HL-60 (cell line): ENCODE measurements around the gene FAM98C.

Source experiments
- DNase-seq, 2 experiments: peaks; one replicate each; pipeline ENCODE4 v3.0.0-alpha.2; 2010 to 2020; ENCODE audit warnings: low read depth in 1 of 2, low spot score in 1 of 2
- H3K27ac ChIP-seq: fragments of 250-450 bp; sonication (Bioruptor Pico); replicated peaks from 2 replicates; pipeline ENCODE4 v1.5.1; 2020; ENCODE audit warnings: mild to moderate bottlenecking, moderate library complexity
- H3K27me3 ChIP-seq: fragments of 250-450 bp; sonication (Bioruptor Pico); 2 replicates; pipeline ENCODE4 v1.5.1; 2021; ENCODE audit warnings: mild to moderate bottlenecking, moderate library complexity; ENCODE audit not compliant: insufficient read depth, poor library complexity, severe bottlenecking
- H3K4me3 ChIP-seq: replicated peaks from 2 replicates; pipeline ENCODE4 v1.5.1; 2011; ENCODE audit warnings: mild to moderate bottlenecking, control low read depth, low read length; ENCODE audit not compliant: insufficient read depth
- GABPA ChIP-seq: IDR thresholded peaks from 2 replicates; pipeline ENCODE4 v1.6.1; 2012; ENCODE audit warnings: low read depth
- POLR2AphosphoS5 ChIP-seq: IDR thresholded peaks from 2 replicates; pipeline ENCODE4 v1.6.1; 2012; ENCODE audit warnings: low read depth
- SPI1 ChIP-seq: IDR thresholded peaks from 2 replicates; pipeline ENCODE4 v1.6.1; 2012; ENCODE audit warnings: low read depth, mild to moderate bottlenecking, borderline replicate concordance
- TF ChIP-seq, protein P1 (sequence below): IDR thresholded peaks from one replicate; pipeline ENCODE4 v1.5.1; 2011; ENCODE audit warnings: low read length, control low read depth, inconsistent platforms; ENCODE audit not compliant: insufficient read depth
- TF ChIP-seq, protein P2 (sequence below): IDR thresholded peaks from 2 replicates; pipeline ENCODE4 v1.6.1; 2012; ENCODE audit warnings: low read depth; ENCODE audit not compliant: insufficient replicate concordance

FAM98C gene

DNA sequence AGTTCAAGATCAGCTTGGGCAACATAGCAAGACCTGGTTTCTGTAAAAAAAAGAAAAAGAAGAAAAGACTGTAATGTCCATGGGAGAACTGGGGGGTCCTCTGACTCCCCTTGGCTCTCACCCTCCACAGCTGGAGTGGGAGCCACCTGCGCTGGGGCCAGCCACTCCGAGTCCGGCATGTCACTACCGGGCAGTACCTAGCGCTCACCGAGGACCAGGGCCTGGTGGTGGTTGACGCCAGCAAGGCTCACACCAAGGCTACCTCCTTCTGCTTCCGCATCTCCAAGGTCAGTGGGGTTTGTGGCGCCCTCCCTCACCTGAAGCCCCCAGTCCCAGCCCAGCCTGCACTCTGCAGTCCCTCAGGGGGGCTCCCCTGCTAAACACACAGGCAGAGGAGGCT is 45.3 kb downstream of the FAM98C start:
- Histone ChIP-seq H3K27me3 (no peaks in the 10 kb centered on the region), H3K4me3 (no peak overlapping the region), H3K27ac (no peak overlapping the region)
- DNase-seq, result no peak
- TF ChIP-seq, protein P1, sequence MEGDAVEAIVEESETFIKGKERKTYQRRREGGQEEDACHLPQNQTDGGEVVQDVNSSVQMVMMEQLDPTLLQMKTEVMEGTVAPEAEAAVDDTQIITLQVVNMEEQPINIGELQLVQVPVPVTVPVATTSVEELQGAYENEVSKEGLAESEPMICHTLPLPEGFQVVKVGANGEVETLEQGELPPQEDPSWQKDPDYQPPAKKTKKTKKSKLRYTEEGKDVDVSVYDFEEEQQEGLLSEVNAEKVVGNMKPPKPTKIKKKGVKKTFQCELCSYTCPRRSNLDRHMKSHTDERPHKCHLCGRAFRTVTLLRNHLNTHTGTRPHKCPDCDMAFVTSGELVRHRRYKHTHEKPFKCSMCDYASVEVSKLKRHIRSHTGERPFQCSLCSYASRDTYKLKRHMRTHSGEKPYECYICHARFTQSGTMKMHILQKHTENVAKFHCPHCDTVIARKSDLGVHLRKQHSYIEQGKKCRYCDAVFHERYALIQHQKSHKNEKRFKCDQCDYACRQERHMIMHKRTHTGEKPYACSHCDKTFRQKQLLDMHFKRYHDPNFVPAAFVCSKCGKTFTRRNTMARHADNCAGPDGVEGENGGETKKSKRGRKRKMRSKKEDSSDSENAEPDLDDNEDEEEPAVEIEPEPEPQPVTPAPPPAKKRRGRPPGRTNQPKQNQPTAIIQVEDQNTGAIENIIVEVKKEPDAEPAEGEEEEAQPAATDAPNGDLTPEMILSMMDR, result no peak
- no peak for TF ChIP-seq POLR2AphosphoS5
- TF ChIP-seq, protein P2, sequence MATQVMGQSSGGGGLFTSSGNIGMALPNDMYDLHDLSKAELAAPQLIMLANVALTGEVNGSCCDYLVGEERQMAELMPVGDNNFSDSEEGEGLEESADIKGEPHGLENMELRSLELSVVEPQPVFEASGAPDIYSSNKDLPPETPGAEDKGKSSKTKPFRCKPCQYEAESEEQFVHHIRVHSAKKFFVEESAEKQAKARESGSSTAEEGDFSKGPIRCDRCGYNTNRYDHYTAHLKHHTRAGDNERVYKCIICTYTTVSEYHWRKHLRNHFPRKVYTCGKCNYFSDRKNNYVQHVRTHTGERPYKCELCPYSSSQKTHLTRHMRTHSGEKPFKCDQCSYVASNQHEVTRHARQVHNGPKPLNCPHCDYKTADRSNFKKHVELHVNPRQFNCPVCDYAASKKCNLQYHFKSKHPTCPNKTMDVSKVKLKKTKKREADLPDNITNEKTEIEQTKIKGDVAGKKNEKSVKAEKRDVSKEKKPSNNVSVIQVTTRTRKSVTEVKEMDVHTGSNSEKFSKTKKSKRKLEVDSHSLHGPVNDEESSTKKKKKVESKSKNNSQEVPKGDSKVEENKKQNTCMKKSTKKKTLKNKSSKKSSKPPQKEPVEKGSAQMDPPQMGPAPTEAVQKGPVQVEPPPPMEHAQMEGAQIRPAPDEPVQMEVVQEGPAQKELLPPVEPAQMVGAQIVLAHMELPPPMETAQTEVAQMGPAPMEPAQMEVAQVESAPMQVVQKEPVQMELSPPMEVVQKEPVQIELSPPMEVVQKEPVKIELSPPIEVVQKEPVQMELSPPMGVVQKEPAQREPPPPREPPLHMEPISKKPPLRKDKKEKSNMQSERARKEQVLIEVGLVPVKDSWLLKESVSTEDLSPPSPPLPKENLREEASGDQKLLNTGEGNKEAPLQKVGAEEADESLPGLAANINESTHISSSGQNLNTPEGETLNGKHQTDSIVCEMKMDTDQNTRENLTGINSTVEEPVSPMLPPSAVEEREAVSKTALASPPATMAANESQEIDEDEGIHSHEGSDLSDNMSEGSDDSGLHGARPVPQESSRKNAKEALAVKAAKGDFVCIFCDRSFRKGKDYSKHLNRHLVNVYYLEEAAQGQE, result no peak
- no peak for TF ChIP-seq SPI1
- no peak for TF ChIP-seq GABPA

DNA sequence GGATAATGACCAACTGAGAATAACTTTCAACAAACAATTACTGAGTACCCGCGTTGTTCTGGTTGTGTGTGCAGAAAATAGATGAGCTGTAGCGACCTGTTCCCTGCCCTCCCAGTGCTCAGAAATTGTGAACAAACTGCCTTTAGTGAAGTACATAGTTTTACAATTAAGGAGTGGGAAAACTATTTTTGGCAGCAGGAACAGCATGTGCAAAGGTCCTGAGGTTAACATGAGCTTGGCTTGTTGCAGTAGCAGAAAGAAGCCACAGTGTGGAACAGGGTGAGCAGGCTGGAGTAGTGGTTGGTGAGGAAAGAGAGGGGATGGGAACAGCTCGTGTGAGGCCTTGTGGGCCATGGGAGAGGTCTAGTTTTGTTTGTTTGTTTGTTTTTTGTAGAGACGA is 46.6 kb downstream of the FAM98C start:
- DNase-seq, result no peak
- Histone ChIP-seq H3K4me3 (no peak overlapping the region), H3K27me3 (no peaks in the 10 kb centered on the region), H3K27ac (no peak overlapping the region)
- TF ChIP-seq, protein P2, result no peak
- TF ChIP-seq POLR2AphosphoS5, result no peak
- TF ChIP-seq, protein P1, result no peak
- TF ChIP-seq GABPA, result no peak
- no peak for TF ChIP-seq SPI1

DNA sequence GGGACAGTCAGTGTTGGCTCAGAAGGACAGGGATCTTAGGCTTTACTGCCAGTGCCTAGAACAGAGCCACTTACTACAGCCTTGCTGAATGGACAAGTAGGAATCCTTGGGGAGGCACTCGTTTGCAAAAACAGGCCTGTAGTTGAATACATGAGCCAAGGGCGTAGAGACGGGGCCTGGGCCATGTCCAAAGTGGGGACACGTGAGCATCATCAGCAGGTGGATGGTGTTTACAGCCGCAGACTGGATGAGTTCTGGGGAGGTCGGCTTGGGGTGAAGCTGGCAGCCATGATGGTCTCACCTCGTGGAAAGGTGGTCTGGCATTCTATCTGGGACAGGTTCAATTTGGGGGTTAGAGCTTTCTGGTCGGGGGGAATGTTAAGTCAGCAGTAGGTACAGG is 48.1 kb downstream of the FAM98C start:
- Histone ChIP-seq H3K27ac (no peak overlapping the region), H3K27me3 (no peaks in the 10 kb centered on the region), H3K4me3 (no peak overlapping the region)
- no peak for DNase-seq
- TF ChIP-seq, protein P2, result no peak
- TF ChIP-seq, protein P1, result no peak
- TF ChIP-seq GABPA (no peak), POLR2AphosphoS5 (no peak), SPI1 (no peak)
